ENCODE data around the gene ATG9A. TPM values are rescaled to one million over a fixed set of nuclear protein-coding genes. Genes with fewer than 3 reads are reported as not detected.

ATG9A gene
- total RNA-seq, 1 donor from 2014 or later = 52.9 TPM

DNA sequence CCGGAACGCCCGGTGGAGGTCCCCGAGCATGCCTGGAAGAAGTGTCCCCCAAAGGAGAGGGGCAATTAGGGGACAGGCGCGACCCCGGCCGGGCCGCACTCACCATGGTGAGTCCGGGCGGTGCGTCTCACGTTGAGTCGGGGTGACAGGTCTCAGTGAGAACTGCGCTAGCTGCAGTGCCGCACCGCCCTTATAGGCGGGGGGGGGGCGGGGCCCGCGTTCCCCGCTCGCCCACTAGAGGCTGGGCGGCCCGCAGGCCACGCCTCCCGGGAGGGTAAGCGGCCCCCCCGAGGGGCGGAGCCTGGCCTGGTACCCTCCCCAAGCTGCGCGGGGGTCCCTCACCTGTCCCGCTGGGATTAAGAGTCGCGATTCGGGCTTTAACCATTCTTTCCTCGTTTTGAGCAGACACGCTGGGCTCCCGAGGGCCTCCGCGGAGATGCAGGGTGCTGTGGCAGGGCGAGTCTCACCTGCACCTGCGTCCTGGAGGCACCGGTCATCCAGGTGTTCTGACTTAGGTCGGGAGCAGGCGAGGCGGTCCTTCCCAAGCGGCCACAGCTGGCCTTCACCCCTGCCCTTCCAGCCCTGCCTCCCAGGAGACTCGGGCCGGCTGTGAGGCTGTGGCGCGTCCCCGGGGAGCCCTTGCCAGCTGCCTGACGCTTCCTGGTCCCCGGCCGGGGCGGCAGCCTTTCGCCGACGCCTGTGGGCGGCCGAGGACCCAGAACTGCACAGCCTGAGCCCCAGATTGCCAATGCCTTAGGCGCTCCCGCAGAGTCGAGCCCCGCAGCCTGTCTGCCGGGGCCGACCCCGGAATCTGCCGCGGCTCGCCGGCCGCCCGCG is 24.5 kb upstream of the ATG9A start, which contains the start of gene TUBA4A:
TUBA4A (minus strand) TSS at position 166 of the 837 bp plus-strand sequence; CDS start at position 106, 60 bp downstream.
- peak within 1 kb of the TSS; percentile 84 for H3K4me3 Mint-ChIP-seq
- peaks cover 61% of the 10 kb centered on the region for H3K27me3 Mint-ChIP-seq
- peak within 1 kb of the TSS; percentile 64 for H3K27ac Mint-ChIP-seq
- peaks cover 9% of the 10 kb centered on the region for H3K4me1 Mint-ChIP-seq (ENCODE audit: unreplicated experiment)
- no peaks in the 10 kb centered on the region for H3K9me3 Mint-ChIP-seq
- no peaks in the 10 kb centered on the region for H3K36me3 Mint-ChIP-seq
- TF ChIP-seq, protein P1, sequence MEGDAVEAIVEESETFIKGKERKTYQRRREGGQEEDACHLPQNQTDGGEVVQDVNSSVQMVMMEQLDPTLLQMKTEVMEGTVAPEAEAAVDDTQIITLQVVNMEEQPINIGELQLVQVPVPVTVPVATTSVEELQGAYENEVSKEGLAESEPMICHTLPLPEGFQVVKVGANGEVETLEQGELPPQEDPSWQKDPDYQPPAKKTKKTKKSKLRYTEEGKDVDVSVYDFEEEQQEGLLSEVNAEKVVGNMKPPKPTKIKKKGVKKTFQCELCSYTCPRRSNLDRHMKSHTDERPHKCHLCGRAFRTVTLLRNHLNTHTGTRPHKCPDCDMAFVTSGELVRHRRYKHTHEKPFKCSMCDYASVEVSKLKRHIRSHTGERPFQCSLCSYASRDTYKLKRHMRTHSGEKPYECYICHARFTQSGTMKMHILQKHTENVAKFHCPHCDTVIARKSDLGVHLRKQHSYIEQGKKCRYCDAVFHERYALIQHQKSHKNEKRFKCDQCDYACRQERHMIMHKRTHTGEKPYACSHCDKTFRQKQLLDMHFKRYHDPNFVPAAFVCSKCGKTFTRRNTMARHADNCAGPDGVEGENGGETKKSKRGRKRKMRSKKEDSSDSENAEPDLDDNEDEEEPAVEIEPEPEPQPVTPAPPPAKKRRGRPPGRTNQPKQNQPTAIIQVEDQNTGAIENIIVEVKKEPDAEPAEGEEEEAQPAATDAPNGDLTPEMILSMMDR (conservative IDR thresholded peaks at IDR 0.05) = no peak
- DNase-seq (ENCODE audit: extremely low spot score, unreplicated experiment) = no peak

DNA sequence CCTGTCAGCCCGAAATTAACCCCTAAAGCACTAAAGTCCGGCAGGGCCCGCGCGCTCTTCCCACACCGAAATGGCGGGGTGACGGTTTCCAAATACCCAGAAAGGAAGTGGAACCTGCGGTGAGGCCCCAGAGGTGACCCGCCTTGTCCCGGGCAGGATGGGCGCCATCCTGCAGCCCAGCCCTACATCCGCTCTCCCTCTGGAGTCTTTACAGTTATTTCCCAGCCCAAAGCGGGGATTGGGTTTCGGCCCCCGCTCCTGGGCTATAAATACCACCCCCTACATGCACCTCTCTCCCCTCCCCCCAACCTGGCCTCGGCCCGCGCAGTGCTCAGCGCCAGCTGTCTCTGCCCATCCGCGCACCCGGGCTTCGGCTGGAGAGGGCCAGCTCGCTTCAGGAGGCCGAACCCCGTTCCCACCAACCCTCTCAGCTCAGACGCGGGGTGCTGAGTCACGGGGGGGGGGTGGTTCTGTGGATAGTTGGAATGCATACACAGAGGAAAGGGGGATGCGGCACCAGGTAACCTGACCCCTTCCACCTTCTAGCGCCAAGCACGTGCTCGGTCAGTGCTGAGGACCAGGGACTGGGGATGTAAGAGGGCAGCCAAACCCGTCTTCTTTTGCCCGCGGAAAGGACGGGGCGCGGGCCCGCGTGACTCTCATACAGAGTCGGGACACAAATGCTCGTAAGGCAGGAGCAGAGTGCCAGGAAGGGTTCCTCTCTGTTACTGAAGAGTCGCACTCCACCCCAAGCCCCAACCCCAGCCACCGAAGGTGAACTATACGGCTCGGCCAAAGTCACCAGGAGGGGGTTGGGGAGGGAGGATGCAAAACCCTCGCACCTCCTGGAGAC is 23.7 kb upstream of the ATG9A start, which contains the start of gene TUBA4B:
TUBA4B (plus strand) TSS at position 344 of the 853 bp plus-strand sequence; CDS start at position 509, 165 bp downstream.
- Mint-ChIP-seq H3K9me3 (no peaks in the 10 kb centered on the region), H3K4me1 (ENCODE audit: unreplicated experiment) (peaks cover 14% of the 10 kb centered on the region), H3K4me3 (peak within 1 kb of the TSS; percentile 84), H3K36me3 (no peaks in the 10 kb centered on the region), H3K27me3 (peaks cover 56% of the 10 kb centered on the region), H3K27ac (peak within 1 kb of the TSS; percentile 64)
- DNase-seq (ENCODE audit: extremely low spot score, unreplicated experiment) = no peak
- TF ChIP-seq, protein P1 (conservative IDR thresholded peaks at IDR 0.05) = no peak

DNA sequence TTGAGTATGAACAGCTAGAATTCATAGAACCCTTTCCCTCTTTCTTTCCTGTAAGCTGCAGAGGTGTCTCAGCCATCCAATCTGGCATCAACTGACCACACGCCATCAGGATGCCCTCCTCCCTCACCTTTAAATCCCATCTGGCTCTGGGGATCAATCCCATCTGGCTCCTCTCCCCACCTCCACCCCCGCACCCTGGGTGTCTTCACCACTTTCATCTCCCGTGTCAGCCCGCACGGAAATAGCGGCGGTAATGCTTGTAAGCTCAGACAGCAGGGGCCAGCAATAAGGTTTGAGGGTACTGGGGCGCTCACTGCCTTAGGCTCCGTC is 23.1 kb upstream of the ATG9A start:
- H3K9me3 Mint-ChIP-seq = no peaks in the 10 kb centered on the region
- TF ChIP-seq, protein P1 (conservative IDR thresholded peaks at IDR 0.05) = no peak
- peaks cover 56% of the 10 kb centered on the region for H3K27me3 Mint-ChIP-seq
- H3K4me3 Mint-ChIP-seq = peak overlapping the region; percentile 83
- H3K27ac Mint-ChIP-seq = peak overlapping the region; percentile 64
- no peak for DNase-seq (ENCODE audit: extremely low spot score, unreplicated experiment)
- no peaks in the 10 kb centered on the region for H3K36me3 Mint-ChIP-seq
- peaks cover 14% of the 10 kb centered on the region for H3K4me1 Mint-ChIP-seq (ENCODE audit: unreplicated experiment)

DNA sequence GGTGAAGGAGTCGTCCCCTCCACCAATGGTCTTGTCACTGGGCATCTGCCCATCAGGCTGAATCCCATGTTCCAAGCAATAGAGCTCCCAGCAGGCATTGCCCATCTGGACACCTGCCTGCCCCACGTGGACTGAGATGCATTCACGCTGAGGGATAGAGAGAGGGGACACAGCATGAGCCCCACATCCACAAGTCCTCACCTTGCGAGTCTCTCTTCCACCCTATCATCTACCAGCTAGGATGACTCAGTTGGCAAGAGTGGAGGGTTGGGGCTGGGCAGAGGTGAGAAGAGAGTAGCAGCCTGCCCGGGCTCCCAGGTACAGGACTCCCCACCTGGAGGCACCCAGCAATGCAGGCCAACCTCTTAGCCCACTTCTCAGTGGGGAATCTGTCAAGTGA is 22.6 kb upstream of the ATG9A start:
- Mint-ChIP-seq H3K9me3 (no peaks in the 10 kb centered on the region), H3K4me3 (peak overlapping the region; percentile 83), H3K4me1 (ENCODE audit: unreplicated experiment) (peaks cover 14% of the 10 kb centered on the region), H3K36me3 (no peaks in the 10 kb centered on the region), H3K27me3 (peaks cover 56% of the 10 kb centered on the region), H3K27ac (no peak overlapping the region)
- TF ChIP-seq, protein P1 (conservative IDR thresholded peaks at IDR 0.05) = no peak
- DNase-seq (ENCODE audit: extremely low spot score, unreplicated experiment) = no peak

DNA sequence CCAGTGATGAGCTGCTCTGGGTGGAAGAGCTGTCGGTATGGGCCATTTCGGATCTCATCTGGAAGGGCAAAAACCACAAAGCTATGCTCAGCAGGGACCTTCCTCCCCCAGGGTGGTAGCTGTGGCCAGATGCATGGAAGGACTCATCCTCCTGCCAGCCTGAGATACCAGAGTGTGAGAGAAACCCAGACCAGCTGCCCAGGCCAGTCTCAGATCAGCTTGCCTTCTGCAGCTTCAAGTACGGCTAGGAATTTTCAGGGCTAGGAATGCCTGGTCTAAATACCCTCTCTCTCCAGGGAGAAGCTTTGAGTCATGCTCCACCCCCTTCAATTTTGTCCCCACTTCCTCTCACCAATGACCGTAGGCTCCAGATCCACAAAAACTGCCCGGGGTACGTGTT is 22.2 kb upstream of the ATG9A start:
- Mint-ChIP-seq H3K4me3 (peak overlapping the region; percentile 83), H3K27ac (peak overlapping the region; percentile 11), H3K27me3 (peaks cover 56% of the 10 kb centered on the region), H3K36me3 (no peaks in the 10 kb centered on the region), H3K9me3 (no peaks in the 10 kb centered on the region), H3K4me1 (ENCODE audit: unreplicated experiment) (peaks cover 14% of the 10 kb centered on the region)
- TF ChIP-seq, protein P1 (conservative IDR thresholded peaks at IDR 0.05) = no peak
- DNase-seq (ENCODE audit: extremely low spot score, unreplicated experiment) = no peak

Measured in type B pancreatic cell (in vitro differentiated cells).